GF-D8 (cell line): ENCODE measurements around the gene ELOVL5.
"Not testable (repeated sequence)": the region's sequence is repeated elsewhere in the genome, so short reads cannot be mapped to it uniquely, and the experiment has no call there.

Experiments
- DNase-seq: peaks from one replicate; lab custom pipeline; 2025; lab: John Stamatoyannopoulos, UW

The ELOVL5 gene

GRCh38 chr6:53348371-53349208 lies at the start of gene ELOVL5:
Gene ELOVL5, minus strand, starts transcription at chr6:53348950. Its CDS starts 53,251 bp downstream, at chr6:53295699.
- DNase-seq = peak; percentile 92

- no peak for DNase-seq
Observed at GRCh38 chr6:53397283-53397682, 48.5 kb upstream of the ELOVL5 start.

DNA sequence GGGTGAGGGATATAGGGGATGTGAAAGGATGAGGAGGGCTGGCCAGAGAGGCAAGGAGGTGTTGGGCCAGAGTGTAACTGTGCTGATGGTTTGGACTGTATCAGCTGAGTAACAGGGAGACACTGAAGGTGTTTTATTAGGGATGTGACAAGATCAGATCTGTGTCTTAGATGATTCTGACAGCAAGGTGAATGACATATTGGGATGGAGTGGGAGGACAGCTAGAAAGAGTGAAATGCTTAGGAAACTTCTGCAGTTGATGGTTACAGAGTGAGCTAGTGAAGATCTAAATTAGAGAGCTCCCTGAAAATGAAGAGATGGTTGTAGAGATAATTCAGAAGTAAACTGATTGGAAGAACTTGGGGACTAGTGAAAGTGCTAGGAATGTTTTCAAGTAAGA lies 47.2 kb upstream of the ELOVL5 start:
- no peak for DNase-seq

GRCh38 chr6:53394704-53395103 lies 46.0 kb upstream of the ELOVL5 start:
- DNase-seq = no peak

GRCh38 chr6:53391170-53391569 lies 42.4 kb upstream of the ELOVL5 start:
- no peak for DNase-seq

GRCh38 chr6:53390010-53390409 lies 41.3 kb upstream of the ELOVL5 start:
- DNase-seq = no peak

GRCh38 chr6:53388615-53389014 lies 39.9 kb upstream of the ELOVL5 start:
- DNase-seq = not testable (repeated sequence)

- no peak for DNase-seq
Observed at GRCh38 chr6:53382421-53382820, 33.7 kb upstream of the ELOVL5 start.

DNA sequence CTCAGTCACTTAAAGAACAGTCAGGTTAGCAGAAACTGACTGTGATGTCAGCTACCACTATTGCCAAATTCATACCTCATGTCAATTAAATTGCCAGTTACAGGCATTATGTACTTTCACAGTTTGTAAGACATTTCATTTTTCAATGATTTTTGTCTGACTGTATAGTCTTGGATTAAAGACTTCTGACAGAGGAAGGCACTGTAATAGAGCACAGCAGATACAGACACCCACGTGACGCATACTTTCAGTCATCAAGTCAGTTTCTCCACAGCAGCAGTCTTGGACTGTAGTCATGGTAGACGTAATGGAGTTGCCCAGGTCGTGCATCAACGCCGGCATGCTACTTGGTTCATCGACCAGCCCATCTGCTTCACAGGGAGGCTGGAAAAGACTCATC lies 29.5 kb upstream of the ELOVL5 start:
- DNase-seq = no peak

- no peak for DNase-seq
Observed at GRCh38 chr6:53377793-53378192, 29.0 kb upstream of the ELOVL5 start.

DNA sequence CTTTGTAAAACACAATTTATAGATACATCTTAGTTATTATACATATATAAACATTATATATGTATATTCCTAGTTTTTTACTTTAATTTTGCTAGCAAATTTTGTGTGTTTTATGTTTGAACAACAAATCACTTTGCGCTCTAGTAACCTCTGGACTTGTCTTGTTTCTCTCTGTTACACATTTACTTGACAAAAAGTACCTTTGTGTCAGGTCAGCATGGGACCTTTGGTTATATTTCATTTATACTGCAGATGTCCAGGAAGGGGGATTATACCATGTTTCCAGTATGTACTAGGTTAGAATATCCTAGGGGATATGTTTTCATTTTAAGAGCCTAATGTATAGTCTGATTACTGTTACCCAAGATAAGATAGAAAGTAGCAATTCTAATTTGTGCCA lies 28.5 kb upstream of the ELOVL5 start:
- no peak for DNase-seq

- no peak for DNase-seq
Observed at GRCh38 chr6:53376661-53377226, 28.0 kb upstream of the ELOVL5 start.

GRCh38 chr6:53375847-53376246 lies 27.1 kb upstream of the ELOVL5 start:
- no peak for DNase-seq

DNA sequence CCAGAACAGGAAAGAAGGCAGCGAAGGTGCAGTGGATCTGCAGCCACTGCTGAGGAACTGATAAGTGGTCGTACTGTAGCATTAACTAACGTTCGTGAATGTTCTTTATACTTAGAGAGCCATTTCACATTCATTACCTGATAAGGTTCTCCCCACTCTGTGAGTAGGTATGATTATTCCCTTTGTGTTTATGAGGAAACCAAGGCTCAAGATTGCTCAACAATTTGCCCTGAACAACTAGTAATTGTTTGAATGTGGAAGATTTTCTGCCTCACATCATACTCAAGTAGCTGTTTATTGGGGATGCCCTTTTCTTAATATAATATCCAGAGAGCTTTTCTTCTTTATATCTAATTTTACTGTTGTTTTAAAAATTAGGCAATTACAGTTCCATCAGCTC lies 24.9 kb upstream of the ELOVL5 start:
- no peak for DNase-seq

DNA sequence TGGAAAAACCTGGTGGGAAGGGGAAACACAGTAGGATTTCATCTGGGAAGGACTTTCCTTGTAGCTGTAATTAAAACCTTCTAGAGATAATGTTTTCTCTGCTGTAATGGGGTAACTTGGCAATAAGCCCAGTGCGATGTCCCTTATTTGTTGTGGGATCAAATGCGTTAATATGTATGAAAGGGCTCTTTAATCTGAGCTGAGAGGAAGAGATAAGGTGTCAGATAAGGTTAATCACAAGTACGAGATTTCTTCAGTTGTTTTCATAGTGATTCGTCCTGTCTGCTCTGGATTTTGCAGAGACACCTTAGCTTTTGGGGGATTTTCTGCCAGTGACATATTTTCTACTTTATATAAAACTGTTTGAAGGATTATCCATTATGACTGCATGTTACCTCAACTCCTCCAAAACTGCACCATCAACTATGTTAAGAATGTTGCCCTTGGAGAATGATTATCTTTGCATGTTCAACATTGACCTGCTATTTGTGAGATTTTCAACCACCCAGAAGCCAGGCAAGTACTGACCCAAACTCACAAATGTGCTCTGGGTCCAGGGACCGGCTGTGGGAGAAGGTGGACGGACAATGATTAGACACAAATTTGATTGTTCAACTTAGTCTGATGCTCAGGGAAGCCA lies 21.2 kb upstream of the ELOVL5 start:
- DNase-seq = no peak

DNA sequence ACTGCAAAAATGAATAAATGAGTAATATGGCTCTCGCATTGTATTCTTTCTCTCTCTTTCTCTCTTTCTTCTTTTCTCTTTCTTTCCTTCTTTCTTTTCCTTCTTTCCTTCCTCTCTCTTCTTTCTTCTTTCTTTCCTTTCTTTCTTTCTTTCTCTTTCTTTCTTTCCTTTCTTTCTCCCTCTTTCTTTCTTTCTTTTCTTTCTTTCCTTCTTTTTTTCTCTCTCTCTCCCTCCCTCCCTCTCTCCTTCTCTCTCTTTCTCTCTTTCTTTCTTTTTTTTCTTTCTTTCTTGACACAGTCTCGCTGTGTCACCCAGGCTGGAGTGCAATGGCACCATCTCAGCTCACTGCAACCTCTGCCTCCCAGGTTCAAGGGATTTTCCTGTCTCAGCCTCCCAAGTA lies 20.3 kb upstream of the ELOVL5 start:
- DNase-seq = no peak

DNA sequence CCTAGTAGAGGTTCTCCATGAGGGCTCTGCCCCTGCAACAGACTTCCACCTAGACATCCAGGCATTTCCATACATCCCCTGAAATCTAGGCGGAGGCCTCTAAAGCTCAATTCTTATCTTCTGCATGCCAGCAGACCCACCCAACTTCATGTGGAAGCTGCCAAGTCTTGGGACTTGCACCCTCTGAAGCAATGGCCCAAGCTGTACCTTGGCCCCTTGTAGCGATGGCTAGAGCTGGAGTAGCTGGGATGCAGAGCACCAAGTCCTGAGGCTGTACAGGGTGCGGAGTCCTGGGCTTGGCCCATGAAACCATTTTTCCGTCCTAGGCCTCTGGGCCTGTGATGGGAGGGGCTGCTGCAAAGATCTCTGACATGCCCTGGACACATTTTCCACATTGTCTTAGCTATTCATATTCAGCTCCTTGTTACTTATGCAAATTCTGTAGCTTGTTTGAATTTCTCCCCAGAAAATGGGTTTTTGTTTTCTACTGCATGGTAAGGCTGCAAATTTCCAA lies 17.4 kb upstream of the ELOVL5 start:
- DNase-seq = no peak

GRCh38 chr6:53363341-53364079 lies 14.8 kb upstream of the ELOVL5 start:
- DNase-seq = no peak

DNA sequence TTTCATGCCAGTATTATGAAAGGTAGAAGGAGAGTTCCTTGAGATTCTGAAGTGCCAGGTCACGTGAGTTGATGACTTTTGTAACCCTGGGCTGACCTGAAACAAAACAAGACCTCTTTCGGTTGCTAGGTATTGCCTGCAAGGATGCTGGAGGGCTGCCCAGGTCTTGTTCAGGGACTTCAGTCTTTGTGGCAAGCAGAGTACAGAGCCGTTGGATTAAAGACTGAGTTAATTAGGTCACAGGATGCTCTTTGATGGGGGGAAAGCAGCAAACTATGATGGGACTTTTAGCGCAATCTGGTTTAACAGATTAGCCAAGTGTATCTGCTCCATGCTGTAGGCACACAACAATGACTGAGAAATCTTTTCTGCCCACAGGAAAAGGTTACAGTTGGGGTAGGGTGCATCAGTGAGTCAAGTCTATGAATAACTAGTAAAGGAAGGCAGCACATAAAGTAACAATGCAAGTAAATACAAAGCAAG lies 12.8 kb upstream of the ELOVL5 start:
- no peak for DNase-seq

- no peak for DNase-seq
Observed at GRCh38 chr6:53360093-53360912, 11.6 kb upstream of the ELOVL5 start.

- DNase-seq = no peak
Observed at GRCh38 chr6:53359843-53360092, 11.0 kb upstream of the ELOVL5 start.
